Activated gamma-delta T cell treated with Interleukin-2 at 50 U/mL for 16 hours (primary cell): ENCODE data around the gene SLC30A2.

ENCODE experiments used
- DNase-seq: peaks from one replicate; pipeline ENCODE4 v3.0.0-alpha.2; 2020

The SLC30A2 gene

GRCh38 chr1:25993197-25993951 lies 52.5 kb downstream of the SLC30A2 start:
- DNase-seq = no peak

GRCh38 chr1:25992689-25993171 lies 53.2 kb downstream of the SLC30A2 start:
- no peak for DNase-seq

GRCh38 chr1:25991937-25992688 lies 53.8 kb downstream of the SLC30A2 start:
- no peak for DNase-seq

GRCh38 chr1:25990702-25991395 lies 55.1 kb downstream of the SLC30A2 start:
- DNase-seq = peak; percentile 58

GRCh38 chr1:25990251-25990650 lies 55.7 kb downstream of the SLC30A2 start:
- DNase-seq = no peak

GRCh38 chr1:25989440-25990234 lies 56.3 kb downstream of the SLC30A2 start:
- no peak for DNase-seq

GRCh38 chr1:25987951-25988350 lies 58.0 kb downstream of the SLC30A2 start:
- no peak for DNase-seq
